ENCODE data around the gene LCN15.
"Not testable (repeated sequence)": the region's sequence is repeated elsewhere in the genome, so short reads cannot be mapped to it uniquely, and the experiment has no call there.

LCN15 gene

DNA sequence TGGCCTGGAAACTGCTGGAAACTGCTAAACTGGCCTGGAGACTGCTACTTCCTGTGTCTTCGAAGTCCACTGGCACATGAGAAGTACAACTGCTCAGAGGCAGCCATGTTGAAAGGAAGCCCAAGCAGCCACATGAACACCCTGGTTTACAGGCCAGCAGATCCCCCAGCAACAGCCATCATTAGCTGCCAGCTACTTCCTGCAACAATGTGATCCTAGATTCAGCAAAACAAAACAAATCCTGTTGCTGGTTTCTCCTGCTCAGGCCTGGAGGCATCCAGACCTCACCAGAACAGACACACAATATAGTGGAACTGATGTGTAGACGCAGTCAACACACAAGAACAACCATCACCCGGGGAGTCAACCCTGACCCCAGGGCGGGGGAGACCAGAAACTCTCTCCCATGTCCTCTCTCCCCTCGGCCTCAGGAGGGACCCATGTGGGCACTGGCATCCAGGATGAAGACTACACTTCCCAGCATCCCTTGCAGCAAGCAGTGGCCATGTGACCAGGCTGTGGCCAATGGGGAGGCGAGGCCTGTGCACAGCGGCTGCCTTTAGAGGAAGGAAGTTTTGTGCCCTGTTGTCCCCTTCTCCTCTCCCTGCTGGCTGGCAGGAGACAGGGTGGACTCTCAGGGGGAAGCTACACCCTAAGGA is 9.2 kb upstream of the LCN15 start:
- no peak for DNase-seq

DNA sequence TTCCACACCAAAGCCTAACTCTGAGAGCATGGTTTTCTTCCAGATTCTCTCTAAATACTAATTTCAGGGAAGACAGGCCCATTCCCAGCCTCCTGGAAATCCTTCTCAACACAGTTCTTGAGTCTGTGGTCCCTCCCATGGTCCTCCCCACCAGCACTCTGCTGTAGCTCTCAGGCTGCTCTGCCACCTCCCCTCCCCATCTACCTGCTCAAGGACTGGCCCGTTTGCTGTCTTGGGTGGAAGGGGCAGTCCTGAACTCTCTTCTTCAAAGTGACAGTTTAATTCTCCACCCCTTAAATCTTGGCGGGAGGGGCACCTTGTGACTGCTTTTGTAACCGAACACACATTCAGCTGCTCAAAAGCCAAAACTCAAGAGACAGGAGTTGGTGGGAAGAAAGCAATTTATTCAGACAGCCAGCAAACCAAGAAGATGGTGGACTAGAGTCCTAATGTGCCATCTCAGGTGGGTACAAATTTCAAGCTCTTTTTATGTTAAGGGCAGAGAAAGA is 7.6 kb upstream of the LCN15 start:
- DNase-seq, result no peak

DNA sequence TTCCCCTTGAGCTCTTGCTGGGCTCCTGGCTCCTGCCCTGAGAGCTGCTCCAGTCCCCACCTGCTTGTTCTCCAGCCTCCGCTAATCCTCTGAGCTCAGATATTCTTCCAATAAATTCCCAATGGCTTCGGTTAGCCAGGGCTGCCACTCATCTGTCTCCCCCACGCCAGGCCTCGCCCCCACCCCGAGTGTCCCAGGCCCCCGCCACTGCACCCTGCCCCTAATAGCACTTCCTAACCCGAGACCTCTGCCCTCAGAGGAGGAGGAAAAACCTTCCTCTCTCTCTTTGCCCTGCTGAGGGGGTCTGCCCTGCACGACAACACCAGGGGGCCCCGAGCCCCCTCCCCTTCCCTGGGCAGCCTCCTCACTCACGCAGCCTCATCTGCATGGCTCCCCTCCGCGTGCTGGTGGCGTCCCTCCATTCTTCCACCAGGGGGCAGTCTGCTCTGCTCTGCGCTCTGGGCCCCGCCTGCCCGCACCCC is 5.4 kb upstream of the LCN15 start:
- DNase-seq, result no peak

DNA sequence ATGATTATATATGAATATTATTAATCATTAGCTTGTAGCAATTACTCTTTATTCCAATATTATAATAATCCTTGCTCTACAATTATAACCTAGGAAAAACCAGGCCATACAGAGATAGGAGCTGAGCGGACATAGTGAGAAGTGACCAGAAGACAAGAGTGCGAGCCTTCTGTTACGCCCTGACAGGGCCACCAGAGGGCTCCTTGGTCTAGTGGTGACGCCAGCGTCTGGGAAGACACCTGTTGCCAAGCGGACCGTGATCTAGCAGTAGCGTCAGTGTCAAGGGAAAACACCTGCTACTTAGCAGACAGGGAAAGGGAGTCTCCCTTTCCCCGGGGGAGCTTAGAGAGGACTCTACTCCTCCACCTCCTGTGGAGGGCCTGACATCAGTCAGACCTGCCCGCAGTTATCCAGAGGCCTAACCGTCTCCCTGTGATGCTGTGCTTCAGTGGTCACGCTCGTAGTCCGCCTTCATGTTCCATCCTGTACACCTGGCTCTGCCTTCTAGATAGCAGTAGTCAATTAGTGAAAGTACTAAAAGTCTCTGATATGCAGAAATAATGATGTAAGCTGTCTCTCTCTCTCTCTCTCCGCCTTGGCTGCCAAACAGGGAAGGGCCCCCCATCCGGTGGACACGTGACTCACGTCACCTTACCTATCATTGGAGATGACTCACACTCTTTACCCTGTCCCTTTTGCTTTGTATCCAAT is 2.2 kb upstream of the LCN15 start:
- DNase-seq, result not testable (repeated sequence)

DNA sequence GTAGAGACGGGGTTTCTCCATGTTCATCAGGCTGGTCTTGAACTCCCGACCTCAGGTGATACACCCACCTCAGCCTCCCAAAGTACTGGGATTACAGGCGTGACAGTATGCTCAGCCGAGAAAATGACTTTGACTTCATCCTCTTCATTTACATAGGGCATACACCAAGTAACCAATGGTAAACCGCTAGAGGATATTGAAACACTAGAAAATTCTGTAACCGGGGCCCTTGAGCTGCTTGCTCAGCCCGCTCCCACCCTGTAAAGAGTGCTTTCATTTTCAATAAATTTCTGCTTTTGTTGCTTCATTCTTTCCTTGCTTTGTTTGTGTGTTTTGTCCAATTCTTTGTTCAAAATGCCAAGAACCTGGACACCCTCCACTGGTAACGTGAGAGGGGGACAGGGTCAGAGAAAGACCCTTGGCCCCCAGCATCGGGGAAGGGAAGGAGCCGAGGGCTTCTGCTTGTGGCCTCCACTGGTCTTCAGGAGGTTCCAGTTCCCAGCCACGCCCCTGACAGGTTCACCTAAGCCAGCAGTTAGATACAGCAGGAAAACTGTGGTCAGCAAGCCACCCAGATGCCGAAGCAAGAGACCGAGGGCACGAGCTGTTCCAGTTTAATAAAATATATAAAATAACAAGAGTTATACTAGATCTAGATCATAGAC is 1.6 kb upstream of the LCN15 start:
- DNase-seq, result not testable (repeated sequence)

DNA sequence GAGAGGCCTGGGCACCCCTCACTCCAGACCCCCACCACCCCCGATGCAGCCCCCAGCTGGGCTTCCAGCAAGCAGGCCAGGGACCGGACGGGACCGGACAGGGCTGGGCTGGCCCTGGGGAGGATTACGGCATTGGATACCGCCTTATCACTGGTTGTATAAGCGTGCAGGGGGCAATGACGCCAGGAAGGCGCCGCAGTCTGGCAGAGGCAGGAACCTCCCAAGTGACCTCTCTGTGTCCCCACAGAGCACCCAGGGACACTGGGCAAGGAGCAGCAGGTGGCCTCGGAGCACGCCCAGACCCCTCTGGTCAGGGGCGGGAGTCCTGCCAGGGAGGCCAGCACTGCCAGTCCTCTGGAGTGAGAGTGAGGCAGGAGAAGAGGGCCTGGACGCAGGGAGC is 723 bp upstream of the LCN15 start:
- DNase-seq, result no peak

DNA sequence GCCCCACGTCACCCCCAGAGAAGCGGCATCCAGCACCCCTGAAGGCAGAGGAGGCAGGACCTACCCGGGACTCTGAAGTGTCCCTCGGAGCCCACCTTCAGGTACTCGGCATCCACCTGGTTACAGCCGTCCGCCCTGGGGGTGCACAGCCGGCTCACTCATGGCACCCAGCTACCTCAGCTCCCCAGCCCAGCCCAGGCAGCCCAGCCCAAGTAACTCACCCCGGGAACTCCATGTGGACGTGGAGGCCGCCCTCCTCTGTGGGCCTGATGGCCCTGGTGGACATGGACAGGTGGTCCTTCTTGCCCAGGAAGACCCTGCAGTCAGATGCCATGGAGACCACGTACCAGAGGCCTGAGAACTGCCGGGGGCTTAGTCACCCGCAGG is 676 bp downstream of the LCN15 start:
- no peak for DNase-seq

DNA sequence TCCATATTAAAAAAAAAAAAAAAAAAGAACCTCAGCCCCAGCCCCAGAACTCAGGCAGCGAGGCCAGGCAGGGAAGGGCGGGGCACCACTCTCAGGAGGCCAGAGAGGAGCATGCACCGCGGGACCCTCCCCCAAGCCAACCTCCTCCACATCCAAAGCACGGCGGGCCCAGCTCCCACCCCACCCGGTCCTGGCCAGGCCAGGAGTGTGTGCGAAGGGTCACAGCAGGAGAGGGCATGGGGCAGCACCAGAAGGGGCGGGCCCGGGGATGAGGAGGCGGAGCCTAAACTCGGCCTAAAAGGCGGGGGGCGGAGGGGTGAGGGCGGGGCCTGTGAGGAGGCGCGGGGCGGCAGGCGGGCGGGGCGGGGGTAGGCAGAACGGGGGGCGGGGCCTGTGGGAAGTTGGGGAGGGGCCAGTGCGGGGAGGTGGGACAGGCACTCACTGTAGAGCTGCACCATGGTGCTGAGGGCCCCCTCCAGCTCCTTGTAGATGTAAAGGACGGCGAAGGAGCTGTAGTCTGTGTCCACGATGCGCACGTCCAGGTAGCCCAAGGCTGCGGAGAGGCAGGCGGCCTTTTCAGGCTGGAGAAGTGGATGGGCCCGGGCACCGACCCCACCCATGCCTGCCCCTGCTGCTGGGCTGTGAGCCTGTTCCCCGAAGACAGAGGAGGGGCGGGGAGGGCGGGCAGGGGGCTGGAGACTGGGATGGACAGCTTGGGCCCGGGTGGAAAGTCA is 1.2 kb downstream of the LCN15 start:
- DNase-seq, result no peak

DNA sequence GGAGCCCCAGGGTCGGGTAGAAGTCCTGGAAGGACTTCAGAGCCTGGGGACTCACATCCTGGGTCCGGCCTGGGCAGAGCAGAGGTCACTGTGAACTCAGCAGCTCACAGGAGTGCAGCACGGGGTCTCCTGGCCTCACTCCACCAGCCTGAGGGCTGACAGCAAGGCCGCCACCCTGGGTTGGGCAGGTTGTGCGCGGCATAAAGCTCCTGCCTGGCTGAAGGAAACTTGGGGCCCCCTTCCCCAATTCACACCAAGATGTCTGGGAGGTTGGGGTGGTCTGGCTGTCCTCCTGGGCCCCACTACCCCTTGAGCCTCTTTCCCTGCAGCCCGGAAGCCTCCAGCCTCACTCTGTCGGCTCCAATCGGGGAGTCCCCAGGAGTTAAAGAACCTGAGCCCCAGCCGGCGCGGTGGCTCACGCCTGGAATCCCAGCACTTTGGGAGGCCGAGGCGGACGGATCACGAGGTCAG is 2.1 kb downstream of the LCN15 start:
- no peak for DNase-seq

DNA sequence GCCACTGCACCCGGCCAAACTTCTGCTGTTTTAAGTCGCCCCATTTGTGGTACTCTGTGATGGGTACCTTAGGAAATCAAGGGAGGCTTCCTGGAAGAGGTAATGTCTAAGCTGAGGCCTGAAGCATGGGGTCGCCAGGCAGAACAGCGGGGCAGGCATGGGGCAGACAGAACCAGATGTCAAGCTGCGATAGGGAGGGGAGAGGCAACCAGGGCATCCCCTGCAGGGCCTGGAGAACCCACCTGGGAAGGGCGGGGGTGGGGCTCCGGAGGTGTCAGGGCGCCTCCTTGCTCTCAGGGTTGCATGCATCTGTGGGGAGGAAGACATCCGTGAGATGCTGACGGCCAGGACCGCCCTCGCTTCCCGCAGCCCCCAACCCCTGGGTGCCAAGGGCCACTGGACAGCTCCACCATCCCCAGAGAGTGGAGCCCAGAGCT is 2.8 kb downstream of the LCN15 start:
- no peak for DNase-seq

DNA sequence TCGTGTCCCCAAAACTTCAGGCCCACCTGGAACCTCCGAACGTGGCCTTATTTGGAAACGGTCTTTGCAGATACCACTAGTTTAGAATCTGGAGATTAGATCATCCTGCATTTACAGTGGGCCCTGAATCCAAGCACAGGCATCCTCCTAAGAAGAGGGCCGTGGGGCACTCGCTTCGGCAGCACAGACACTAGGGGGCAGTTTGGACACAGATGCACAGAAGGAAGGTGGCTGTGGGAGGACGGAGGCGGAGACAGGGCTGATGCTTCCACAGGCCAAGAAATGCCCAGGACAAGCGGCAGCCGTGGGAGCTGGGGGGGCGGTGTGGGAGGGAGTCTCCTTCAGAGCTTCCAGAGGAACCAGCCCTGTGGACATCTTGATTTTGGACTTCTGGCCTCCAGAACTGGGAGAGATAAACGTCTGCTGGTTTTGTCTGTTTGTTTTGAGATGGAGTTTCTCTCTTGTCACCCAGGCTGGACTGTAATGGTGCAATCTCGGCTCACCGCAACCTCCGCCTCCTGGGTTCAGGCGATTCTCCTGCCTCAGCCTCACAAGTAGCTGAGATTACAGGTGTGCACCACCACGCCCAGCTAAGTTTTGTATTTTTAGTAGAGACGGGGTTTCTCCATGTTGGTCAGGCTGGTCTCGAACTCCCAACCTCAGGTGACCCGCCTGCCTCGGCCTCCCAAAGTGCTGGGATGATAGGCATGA is 3.3 kb downstream of the LCN15 start:
- not testable (repeated sequence) for DNase-seq

DNA sequence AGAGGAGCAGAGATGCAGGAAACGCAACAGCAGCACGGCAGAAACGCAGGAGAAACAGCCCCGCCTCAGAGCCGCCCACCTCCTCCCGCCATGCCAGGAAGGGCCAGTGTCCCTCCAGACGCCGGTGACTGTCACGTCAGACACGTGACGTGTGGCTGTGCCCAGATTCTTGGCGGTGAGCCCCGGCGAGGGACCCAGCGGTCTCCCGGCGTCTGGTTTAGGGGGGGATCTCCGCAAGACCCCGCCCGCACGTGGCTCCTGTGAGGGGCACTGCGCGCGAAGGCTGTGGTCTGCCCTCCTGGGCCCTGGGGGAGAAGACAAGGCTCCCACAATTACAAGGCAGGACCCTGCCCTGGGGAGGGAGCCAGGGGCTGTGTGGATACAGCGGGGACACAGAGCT is 3.9 kb downstream of the LCN15 start:
- no peak for DNase-seq

DNA sequence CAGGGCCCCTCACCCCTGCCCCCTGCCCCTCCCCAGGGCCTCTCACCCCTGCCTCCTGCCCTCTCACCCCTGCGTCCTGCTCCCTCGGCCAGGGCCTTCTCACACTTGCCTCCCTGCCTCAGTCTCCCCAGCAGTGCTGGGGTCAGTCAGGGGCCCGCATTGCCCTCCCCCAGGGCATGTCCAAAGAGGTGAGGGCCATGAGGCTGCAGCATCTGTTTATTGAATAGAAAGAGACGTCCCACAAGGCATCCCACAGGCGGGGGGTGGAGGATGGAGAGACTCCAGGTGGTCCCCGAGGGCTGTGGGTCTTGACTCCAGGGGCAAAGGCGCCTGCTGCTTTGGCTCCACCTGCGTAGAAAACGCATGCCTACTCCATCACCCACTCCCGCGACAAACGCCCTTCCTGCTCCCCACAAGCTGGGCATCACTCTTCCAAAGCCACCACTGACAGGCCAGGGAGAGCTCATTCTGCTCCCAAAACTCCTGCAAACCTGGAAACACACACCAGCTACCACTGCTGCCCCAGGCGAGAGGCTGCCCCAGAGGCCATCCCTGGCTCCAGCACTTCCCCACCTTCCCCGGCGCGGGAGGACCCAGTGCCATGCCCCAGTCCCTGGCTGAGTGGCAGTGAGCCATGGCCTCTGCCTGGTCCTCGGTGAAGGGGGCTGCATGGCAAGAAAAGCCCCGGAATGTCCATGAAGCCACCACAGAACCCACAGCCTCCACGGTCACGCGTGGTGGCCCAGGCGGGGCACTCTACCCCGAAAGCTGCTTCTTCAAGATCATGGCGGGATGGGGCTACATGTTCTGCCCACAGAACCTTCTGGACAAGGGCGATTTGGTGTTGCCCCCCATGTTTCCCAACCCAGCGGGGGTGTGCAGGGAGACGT is 4.6 kb downstream of the LCN15 start:
- no peak for DNase-seq

DNA sequence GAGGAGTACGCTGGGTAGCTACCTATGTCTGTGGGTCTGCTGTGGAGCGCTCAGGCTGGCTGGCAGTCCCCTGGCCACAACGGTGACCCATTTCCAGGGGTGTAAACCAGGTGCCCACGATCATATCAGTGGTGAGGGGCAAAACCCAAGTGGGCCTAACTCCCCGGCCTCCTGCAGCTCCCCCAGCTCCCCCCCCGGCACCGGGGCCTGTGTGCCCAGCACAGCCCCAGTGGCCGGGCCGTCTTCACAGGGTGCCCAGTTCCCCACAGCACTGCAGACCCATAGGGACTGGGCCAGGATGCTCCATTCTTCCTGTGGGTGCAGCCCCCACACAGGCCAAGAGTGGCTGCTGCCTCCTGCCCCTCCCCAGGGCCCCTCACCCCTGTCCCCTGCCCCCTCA is 5.3 kb downstream of the LCN15 start:
- no peak for DNase-seq

DNA sequence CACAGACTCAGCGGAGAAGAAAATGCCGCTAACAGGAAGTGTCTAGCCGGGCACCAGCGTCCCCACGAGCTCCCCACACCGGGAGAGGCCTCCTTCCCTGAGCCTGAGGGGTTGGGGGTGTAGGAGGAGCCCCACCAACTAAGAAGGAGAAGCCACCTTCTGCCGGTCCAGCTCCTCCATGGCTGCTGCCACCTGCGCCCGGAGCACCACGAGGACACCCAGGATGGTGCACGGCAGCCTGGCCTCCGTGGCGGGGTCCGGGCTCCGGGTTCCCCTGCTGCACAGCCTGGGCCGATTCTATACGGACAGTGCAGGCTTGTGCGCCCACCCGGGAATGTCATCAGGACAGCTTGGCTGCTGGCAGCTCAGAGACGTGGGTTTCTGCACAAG is 6.6 kb downstream of the LCN15 start:
- DNase-seq, result no peak

DNA sequence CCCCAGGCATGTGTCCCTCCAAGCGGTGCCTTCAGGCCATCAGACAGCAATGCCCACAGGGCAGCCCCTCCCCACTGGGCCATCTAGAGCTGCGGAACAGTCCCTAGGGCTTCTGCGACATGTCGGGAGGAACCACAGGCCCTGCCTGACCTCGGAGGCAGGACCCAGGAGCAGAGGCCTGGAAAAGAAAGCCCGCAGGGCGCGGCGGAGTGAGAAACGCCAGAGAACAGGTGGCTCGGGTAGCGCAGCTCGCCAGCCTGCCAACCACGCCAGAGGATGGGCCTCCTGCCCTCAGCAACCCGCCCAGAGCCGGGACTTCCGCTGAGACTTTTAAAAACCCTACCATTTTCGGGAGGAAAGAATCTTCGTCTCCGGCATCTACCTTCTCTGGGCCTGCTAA is 7.0 kb downstream of the LCN15 start:
- DNase-seq, result no peak

DNA sequence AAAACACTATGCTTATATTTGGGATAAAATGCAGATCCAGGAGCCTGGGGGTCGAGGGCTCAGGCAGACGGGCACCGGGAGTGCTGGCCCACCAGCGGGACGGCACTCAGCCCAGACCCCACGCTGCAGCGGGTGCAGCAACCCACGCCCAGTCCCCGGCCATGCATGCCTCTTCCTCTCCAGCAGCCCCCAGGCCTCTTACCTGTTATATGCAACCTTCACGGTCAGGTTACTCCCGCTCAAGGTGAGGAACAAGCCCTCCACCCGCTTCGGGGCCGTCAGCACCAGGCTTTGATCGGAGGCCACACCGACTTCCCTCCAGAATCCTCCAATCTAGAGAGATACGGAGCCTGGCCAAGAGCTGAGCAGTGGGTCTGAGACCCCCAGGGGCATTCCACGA is 7.5 kb downstream of the LCN15 start:
- DNase-seq, result no peak

DNA sequence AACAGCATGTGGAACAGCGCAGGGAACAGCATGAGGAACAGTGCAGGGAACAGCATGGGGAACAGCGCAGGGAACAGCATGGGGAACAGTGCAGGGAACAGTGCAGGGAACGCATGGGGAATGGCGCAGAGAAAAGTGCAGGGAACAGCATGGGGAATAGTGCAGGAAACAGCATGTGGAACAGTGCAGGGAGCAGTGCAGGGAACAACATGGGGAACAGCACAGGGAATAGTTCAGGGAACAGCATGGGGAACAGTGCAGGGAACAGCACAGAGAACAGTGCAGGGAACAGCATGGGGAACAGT is 8.2 kb downstream of the LCN15 start:
- DNase-seq, result no peak

DNA sequence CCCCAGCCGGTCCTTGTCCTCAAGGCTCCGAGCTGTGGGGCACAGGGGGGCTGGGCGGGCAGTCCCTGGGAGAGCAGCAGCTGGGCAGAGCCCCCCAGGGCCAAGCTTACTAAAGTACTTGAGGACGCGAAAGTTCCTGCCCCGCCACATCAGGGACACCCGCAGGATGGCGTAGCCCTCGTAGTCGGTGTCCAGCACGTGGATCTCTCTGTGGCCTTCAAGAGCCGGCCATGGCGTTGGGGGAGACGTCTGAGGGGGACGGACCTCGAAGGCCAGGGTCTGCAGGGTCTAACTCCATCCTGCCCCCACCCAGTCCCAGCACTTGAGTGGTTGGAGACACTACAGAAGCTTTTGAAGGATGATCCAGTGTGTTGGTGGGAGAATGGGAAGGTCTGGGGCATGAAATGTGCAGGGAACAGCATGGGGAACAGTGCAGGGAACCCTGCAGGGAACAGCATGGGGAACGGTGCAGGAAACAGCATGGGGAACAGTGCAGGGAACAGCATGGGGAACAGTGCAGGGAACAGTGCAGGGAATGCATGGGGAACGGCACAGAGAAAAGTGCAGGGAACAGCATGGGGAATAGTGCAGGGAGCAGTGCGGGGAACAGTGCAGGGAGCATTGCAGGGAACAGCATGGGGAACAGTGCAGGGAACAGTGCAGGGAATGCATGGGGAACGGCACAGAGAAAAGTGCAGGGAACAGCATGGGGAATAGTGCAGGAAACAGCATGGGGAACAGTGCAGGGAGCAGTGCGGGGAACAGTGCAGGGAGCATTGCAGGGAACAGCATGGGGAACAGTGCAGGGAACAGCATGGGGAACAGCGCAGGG is 8.8 kb downstream of the LCN15 start:
- not testable (repeated sequence) for DNase-seq

DNA sequence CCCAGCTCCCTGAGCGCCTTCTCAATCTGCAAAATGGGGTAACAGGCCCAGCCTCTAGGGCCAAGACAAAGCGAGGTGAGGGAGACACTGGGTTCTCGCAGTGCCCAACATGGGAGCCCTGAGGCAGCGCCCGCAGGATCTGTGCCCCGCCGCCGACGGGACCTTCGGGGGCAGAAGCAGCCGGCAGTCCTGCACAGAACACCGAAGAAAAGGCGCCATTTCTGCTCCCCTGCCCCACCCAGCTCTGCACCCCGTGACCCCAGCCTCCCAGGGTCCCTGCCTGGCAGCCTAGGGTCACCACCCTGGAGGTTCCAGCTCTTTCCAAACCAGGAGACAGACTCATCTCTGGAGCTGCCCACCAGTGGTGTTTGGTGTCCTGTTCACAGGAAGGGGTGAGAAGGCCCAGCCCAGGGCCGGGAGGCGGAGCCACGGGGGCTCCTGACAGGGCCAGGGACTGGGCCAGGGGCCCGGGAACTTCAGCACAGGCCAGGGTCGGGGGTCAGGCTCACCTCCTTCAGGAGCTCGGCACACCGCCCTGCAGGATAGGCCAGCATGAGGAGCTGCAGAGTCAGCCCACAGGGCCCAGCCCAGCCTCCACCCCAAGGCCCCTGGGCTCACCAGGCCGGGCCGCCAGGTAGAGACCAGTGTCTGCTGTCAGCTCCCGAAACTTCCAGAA is 9.6 kb downstream of the LCN15 start:
- DNase-seq, result no peak
